ENCODE data around the gene DAB2IP. TPM values are rescaled to one million over a fixed set of nuclear protein-coding genes. Genes with fewer than 3 reads are reported as not detected.

Gene DAB2IP
- total RNA-seq, 1 donor from 2014 or later: 41.7 TPM

DNA sequence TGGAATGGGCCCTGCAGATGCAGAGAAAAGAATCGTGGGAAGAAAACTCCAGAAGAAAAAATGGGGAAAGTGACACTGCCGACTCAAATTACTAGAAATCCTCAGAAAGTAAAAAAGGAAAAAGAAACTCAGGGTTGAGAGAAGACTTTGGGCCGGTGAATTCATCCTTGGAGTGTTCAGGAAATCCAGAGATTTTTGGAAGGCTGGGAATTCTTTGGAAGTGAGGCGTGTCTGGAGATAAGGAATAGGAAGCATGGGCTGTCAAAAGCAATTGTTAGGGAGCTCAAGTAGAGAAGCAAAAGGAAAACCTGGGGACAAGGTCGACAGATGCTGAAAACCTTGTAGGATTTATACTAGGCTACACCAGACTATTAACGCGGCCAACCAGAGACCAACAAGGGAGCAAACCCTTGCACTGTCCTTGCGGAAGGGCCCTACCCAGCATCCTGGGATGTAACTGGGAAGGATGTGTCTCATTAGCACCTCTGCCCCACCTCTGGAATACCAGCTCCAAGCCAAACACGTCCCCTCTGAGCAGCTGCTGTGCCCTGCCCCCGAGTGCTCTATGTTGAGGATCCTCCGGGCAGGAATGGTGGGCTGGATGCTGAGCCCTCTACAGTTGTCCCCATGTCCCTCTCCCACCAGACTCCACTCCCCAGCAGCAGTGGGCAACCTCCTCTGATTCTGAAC is 11.6 kb downstream of the DAB2IP start:
- peak overlapping the region; percentile 77 for H3K27ac Mint-ChIP-seq (ENCODE audit: unreplicated experiment)

DNA sequence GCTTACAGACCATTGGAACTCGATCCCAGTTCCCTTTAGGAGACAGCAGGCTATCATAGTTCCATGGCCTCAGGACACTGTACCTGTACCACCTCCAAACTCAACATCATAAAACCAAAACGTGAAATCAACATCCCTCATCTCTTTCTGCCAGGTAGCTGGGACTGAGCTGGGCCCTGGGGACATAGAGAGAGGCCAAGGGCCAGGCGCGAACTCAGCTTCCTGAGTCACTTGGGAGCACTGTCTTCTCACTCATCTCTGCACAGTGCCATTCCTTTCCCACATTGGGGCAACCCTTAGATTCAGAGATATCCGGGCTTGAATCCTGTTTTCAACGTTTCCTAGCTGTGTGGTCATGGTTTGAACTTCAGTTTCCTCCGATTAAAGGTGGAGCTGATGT is 12.2 kb downstream of the DAB2IP start:
- Histone ChIP-seq H3K27ac (ENCODE audit: low read depth, low read length) (no peak overlapping the region), H3K9me3 (ENCODE audit: insufficient read depth, low read depth, low read length) (no peaks in the 10 kb centered on the region), H3K4me1 (ENCODE audit: insufficient read depth, low read length) (no peaks in the 10 kb centered on the region), H2AFZ (ENCODE audit: low read depth, low read length) (no peak overlapping the region), H3K9ac (ENCODE audit: low read length) (no peak overlapping the region), H3K27me3 (ENCODE audit: insufficient read depth, low read length) (no peaks in the 10 kb centered on the region), H4K20me1 (ENCODE audit: insufficient read depth, low read length) (peaks cover 5% of the 10 kb centered on the region), H3K4me2 (ENCODE audit: low read length) (no peak overlapping the region), H3K79me2 (ENCODE audit: insufficient read depth, low read length) (no peaks in the 10 kb centered on the region), H3K4me3 (ENCODE audit: insufficient read depth, low read depth, low read length) (no peak overlapping the region), H3K36me3 (ENCODE audit: insufficient read depth, low read length) (no peaks in the 10 kb centered on the region)
- H3K9me3 Mint-ChIP-seq (ENCODE audit: unreplicated experiment): no peaks in the 10 kb centered on the region
- no peak for FAIRE-seq
- H3K4me3 Mint-ChIP-seq (ENCODE audit: unreplicated experiment): peak overlapping the region; percentile 12
- no peak for TF ChIP-seq EZH2 (IDR thresholded peaks at IDR 0.05; ENCODE audit: insufficient read depth, low read length)
- TF ChIP-seq, protein P1, sequence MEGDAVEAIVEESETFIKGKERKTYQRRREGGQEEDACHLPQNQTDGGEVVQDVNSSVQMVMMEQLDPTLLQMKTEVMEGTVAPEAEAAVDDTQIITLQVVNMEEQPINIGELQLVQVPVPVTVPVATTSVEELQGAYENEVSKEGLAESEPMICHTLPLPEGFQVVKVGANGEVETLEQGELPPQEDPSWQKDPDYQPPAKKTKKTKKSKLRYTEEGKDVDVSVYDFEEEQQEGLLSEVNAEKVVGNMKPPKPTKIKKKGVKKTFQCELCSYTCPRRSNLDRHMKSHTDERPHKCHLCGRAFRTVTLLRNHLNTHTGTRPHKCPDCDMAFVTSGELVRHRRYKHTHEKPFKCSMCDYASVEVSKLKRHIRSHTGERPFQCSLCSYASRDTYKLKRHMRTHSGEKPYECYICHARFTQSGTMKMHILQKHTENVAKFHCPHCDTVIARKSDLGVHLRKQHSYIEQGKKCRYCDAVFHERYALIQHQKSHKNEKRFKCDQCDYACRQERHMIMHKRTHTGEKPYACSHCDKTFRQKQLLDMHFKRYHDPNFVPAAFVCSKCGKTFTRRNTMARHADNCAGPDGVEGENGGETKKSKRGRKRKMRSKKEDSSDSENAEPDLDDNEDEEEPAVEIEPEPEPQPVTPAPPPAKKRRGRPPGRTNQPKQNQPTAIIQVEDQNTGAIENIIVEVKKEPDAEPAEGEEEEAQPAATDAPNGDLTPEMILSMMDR (IDR thresholded peaks at IDR 0.05; ENCODE audit: insufficient read depth, low read depth, low read length): no peak
- peaks cover 2% of the 10 kb centered on the region for H3K27me3 Mint-ChIP-seq (ENCODE audit: low read depth, unreplicated experiment)
- H3K36me3 Mint-ChIP-seq (ENCODE audit: low read depth, unreplicated experiment): peaks cover 13% of the 10 kb centered on the region
- H3K4me1 Mint-ChIP-seq (ENCODE audit: low read depth, unreplicated experiment): peaks cover 21% of the 10 kb centered on the region
- peak overlapping the region; percentile 77 for H3K27ac Mint-ChIP-seq (ENCODE audit: unreplicated experiment)
- no peak for DNase-seq (ENCODE audit: low read depth)

More for the DNA sequence above, 11.6 kb downstream of the DAB2IP start:
- no peak overlapping the region for H3K27ac ChIP-seq (ENCODE audit: low read depth, low read length)
- DNase-seq (ENCODE audit: low read depth): peak; percentile 26
- no peaks in the 10 kb centered on the region for H3K9me3 ChIP-seq (ENCODE audit: insufficient read depth, low read depth, low read length)
- peaks cover under 1% of the 10 kb centered on the region for H3K27me3 ChIP-seq (ENCODE audit: insufficient read depth, low read length)
- peaks cover 6% of the 10 kb centered on the region for H4K20me1 ChIP-seq (ENCODE audit: insufficient read depth, low read length)
- H3K36me3 Mint-ChIP-seq (ENCODE audit: low read depth, unreplicated experiment): peaks cover 13% of the 10 kb centered on the region
- H3K4me1 ChIP-seq (ENCODE audit: insufficient read depth, low read length): no peaks in the 10 kb centered on the region
- TF ChIP-seq, protein P1 (IDR thresholded peaks at IDR 0.05; ENCODE audit: insufficient read depth, low read depth, low read length): no peak
- no peak for TF ChIP-seq EZH2 (IDR thresholded peaks at IDR 0.05; ENCODE audit: insufficient read depth, low read length)
- peak overlapping the region; percentile 20 for H3K4me2 ChIP-seq (ENCODE audit: low read length)
- no peak overlapping the region for H3K9ac ChIP-seq (ENCODE audit: low read length)
- FAIRE-seq: no peak
- no peaks in the 10 kb centered on the region for H3K79me2 ChIP-seq (ENCODE audit: insufficient read depth, low read length)
- no peak overlapping the region for H3K4me3 ChIP-seq (ENCODE audit: insufficient read depth, low read depth, low read length)
- peak overlapping the region; percentile 12 for H3K4me3 Mint-ChIP-seq (ENCODE audit: unreplicated experiment)
- peaks cover 21% of the 10 kb centered on the region for H3K4me1 Mint-ChIP-seq (ENCODE audit: low read depth, unreplicated experiment)
- peaks cover 2% of the 10 kb centered on the region for H3K27me3 Mint-ChIP-seq (ENCODE audit: low read depth, unreplicated experiment)
- no peaks in the 10 kb centered on the region for H3K36me3 ChIP-seq (ENCODE audit: insufficient read depth, low read length)
- no peaks in the 10 kb centered on the region for H3K9me3 Mint-ChIP-seq (ENCODE audit: unreplicated experiment)
- H2AFZ ChIP-seq (ENCODE audit: low read depth, low read length): no peak overlapping the region

DNA sequence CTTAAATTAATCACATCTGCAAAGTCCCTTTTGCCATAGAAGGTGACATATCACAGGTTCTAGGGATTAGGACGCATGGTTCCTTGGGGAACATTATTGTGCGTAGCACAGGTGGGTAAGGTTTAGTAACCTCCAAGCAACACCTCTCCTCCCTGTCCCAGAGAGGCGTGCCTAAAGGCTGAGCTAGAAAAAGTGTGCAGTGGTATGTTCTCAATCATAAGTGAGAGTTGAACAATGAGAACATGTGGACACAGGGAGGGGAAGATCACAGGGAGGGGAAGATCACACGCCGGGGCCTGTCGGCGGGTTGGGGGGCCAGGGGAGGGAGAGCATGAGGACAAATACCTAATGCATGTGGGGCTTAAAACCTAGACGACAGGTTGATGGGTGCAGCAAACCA is 14.9 kb downstream of the DAB2IP start:
- no peak overlapping the region for H3K9ac ChIP-seq (ENCODE audit: low read length)
- no peaks in the 10 kb centered on the region for H3K27me3 ChIP-seq (ENCODE audit: insufficient read depth, low read length)
- TF ChIP-seq, protein P1 (IDR thresholded peaks at IDR 0.05; ENCODE audit: insufficient read depth, low read depth, low read length): no peak
- no peak for TF ChIP-seq EZH2 (IDR thresholded peaks at IDR 0.05; ENCODE audit: insufficient read depth, low read length)
- no peaks in the 10 kb centered on the region for H3K36me3 ChIP-seq (ENCODE audit: insufficient read depth, low read length)
- no peaks in the 10 kb centered on the region for H3K79me2 ChIP-seq (ENCODE audit: insufficient read depth, low read length)
- H4K20me1 ChIP-seq (ENCODE audit: insufficient read depth, low read length): no peaks in the 10 kb centered on the region
- DNase-seq (ENCODE audit: low read depth): no peak
- Mint-ChIP-seq H3K4me3 (ENCODE audit: unreplicated experiment) (no peak overlapping the region), H3K9me3 (ENCODE audit: unreplicated experiment) (peaks cover 7% of the 10 kb centered on the region), H3K27ac (ENCODE audit: unreplicated experiment) (no peak overlapping the region), H3K36me3 (ENCODE audit: low read depth, unreplicated experiment) (peaks cover 15% of the 10 kb centered on the region), H3K27me3 (ENCODE audit: low read depth, unreplicated experiment) (no peaks in the 10 kb centered on the region), H3K4me1 (ENCODE audit: low read depth, unreplicated experiment) (peaks cover 21% of the 10 kb centered on the region)
- H3K4me3 ChIP-seq (ENCODE audit: insufficient read depth, low read depth, low read length): no peak overlapping the region
- no peak overlapping the region for H3K4me2 ChIP-seq (ENCODE audit: low read length)
- H2AFZ ChIP-seq (ENCODE audit: low read depth, low read length): no peak overlapping the region
- no peaks in the 10 kb centered on the region for H3K4me1 ChIP-seq (ENCODE audit: insufficient read depth, low read length)
- no peak for FAIRE-seq
- H3K9me3 ChIP-seq (ENCODE audit: insufficient read depth, low read depth, low read length): no peaks in the 10 kb centered on the region
- no peak overlapping the region for H3K27ac ChIP-seq (ENCODE audit: low read depth, low read length)
